ENCODE results near the gene EEF2K. TPM values are rescaled to one million over a fixed set of nuclear protein-coding genes. Genes with fewer than 3 reads are reported as not detected.

Gene EEF2K
- total and polyA plus RNA-seq, 2 of the 13 experiments (the other 11 are each of a cell fraction or from before 2014, with no cell fraction given), result 22.0 to 23.8 TPM

DNA sequence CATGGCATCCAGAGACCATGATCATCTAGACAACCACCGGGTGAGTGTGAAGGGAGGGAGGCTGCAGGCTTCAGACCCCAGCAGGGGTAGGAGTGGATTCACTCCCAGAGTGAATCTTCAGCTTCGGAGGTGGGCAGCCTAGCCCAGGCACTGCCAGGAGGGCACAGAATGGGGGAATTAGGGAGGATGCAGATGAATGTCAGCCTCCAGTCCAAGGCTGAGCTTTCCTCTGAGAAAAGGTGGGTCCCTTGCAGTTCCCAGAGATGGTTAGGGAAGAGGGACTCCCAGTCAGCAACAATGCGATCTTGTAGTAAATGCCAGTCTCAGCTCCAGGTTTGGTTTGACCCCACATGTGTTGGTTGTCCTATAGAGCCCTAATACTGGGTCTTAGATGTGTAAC is 54.4 kb downstream of the EEF2K start:
- intact Hi-C loops (cut with micrococcal nuclease; ENCODE audit: unreplicated experiment), result no loop called here
- H3K4me2 ChIP-seq (ENCODE audit: low read depth, low read length), result no peak overlapping the region
- H3K79me2 ChIP-seq (ENCODE audit: insufficient read depth, low read length), result no peaks in the 10 kb centered on the region
- ChIA-PET POLR2A (interaction anchor here (1.0 kb wide), 1 partner anchor 27 kb away, joined by 3 read pairs; no protein-coding TSS in a partner anchor), CTCF (ENCODE audit: low intra/inter-chr PET ratio, low total read pairs) (no interaction called here)
- H3K27ac ChIP-seq (ENCODE audit: extremely low read length, insufficient read depth, low read length), result no peak overlapping the region
- DNase-seq (ENCODE audit: low spot score), result no peak
- no peaks in the 10 kb centered on the region for H4K20me1 ChIP-seq (ENCODE audit: insufficient read depth, low read length)
- no TSS peak for BruUV-seq (replicated peaks)
- in situ Hi-C loops (cut with HindIII; ENCODE audit: extremely low pct_ligation_motif_present, low pct_unique_long_range_greater_than_20kb), result no loop called here
- FAIRE-seq, result no peak
- no peak overlapping the region for H3K9ac ChIP-seq (ENCODE audit: insufficient read depth, low read depth, low read length)
- no peaks in the 10 kb centered on the region for H3K9me3 ChIP-seq (ENCODE audit: low read length)
- H2AFZ ChIP-seq (ENCODE audit: low read length), result no peak overlapping the region
- no peak for ATAC-seq
- H3K27me3 ChIP-seq (ENCODE audit: control insufficient read depth in 1 of 2, insufficient read depth in 2 of 2, low read length in 2 of 2), result no peaks in the 10 kb centered on the region
- H3K36me3 ChIP-seq (replicated peaks in 1 of 2; ENCODE audit: control insufficient read depth in 1 of 2, insufficient read depth in 2 of 2, low read length in 2 of 2), result peaks cover 44 to 69% of the 10 kb centered on the region in 2 experiments
- no peak overlapping the region for H3K4me3 ChIP-seq (replicated peaks in 1 of 3; ENCODE audit: insufficient read depth in 1 of 3, low read depth in 2 of 3, low read length in 3 of 3)
- 100% methylated on average over 3 of the region's 3 CpGs for WGBS (ENCODE audit: low lambda C conversion rate)
- H3K4me1 ChIP-seq (ENCODE audit: insufficient read depth, low read length), result no peaks in the 10 kb centered on the region
- TF ChIP-seq, protein P1, sequence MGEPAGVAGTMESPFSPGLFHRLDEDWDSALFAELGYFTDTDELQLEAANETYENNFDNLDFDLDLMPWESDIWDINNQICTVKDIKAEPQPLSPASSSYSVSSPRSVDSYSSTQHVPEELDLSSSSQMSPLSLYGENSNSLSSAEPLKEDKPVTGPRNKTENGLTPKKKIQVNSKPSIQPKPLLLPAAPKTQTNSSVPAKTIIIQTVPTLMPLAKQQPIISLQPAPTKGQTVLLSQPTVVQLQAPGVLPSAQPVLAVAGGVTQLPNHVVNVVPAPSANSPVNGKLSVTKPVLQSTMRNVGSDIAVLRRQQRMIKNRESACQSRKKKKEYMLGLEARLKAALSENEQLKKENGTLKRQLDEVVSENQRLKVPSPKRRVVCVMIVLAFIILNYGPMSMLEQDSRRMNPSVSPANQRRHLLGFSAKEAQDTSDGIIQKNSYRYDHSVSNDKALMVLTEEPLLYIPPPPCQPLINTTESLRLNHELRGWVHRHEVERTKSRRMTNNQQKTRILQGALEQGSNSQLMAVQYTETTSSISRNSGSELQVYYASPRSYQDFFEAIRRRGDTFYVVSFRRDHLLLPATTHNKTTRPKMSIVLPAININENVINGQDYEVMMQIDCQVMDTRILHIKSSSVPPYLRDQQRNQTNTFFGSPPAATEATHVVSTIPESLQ (CRISPR knock-in tag; conservative IDR thresholded peaks at IDR 0.05), result no peak
- no peak for TF ChIP-seq PHF21A (CRISPR knock-in tag; IDR thresholded peaks at IDR 0.05)
- no peak for TF ChIP-seq MYC (CRISPR knock-in tag; IDR thresholded peaks at IDR 0.05; ENCODE audit: borderline replicate concordance)
- no peak for TF ChIP-seq MYNN (CRISPR knock-in tag; IDR thresholded peaks at IDR 0.05; ENCODE audit: low read depth)
- TF ChIP-seq, protein P2, sequence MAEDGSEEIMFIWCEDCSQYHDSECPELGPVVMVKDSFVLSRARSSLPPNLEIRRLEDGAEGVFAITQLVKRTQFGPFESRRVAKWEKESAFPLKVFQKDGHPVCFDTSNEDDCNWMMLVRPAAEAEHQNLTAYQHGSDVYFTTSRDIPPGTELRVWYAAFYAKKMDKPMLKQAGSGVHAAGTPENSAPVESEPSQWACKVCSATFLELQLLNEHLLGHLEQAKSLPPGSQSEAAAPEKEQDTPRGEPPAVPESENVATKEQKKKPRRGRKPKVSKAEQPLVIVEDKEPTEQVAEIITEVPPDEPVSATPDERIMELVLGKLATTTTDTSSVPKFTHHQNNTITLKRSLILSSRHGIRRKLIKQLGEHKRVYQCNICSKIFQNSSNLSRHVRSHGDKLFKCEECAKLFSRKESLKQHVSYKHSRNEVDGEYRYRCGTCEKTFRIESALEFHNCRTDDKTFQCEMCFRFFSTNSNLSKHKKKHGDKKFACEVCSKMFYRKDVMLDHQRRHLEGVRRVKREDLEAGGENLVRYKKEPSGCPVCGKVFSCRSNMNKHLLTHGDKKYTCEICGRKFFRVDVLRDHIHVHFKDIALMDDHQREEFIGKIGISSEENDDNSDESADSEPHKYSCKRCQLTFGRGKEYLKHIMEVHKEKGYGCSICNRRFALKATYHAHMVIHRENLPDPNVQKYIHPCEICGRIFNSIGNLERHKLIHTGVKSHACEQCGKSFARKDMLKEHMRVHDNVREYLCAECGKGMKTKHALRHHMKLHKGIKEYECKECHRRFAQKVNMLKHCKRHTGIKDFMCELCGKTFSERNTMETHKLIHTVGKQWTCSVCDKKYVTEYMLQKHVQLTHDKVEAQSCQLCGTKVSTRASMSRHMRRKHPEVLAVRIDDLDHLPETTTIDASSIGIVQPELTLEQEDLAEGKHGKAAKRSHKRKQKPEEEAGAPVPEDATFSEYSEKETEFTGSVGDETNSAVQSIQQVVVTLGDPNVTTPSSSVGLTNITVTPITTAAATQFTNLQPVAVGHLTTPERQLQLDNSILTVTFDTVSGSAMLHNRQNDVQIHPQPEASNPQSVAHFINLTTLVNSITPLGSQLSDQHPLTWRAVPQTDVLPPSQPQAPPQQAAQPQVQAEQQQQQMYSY (CRISPR knock-in tag; IDR thresholded peaks at IDR 0.05), result no peak
- TF ChIP-seq ZNF333 (CRISPR knock-in tag; IDR thresholded peaks at IDR 0.05; ENCODE audit: borderline replicate concordance), result no peak
- TF ChIP-seq SNAI1 (CRISPR knock-in tag; IDR thresholded peaks at IDR 0.05; ENCODE audit: borderline replicate concordance), result no peak
- TF ChIP-seq, protein P3, sequence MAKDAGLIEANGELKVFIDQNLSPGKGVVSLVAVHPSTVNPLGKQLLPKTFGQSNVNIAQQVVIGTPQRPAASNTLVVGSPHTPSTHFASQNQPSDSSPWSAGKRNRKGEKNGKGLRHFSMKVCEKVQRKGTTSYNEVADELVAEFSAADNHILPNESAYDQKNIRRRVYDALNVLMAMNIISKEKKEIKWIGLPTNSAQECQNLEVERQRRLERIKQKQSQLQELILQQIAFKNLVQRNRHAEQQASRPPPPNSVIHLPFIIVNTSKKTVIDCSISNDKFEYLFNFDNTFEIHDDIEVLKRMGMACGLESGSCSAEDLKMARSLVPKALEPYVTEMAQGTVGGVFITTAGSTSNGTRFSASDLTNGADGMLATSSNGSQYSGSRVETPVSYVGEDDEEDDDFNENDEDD (CRISPR knock-in tag; IDR thresholded peaks at IDR 0.05; ENCODE audit: borderline replicate concordance), result no peak
- TF ChIP-seq TGIF2 (CRISPR knock-in tag; IDR thresholded peaks at IDR 0.05), result no peak
- TF ChIP-seq, protein P4, sequence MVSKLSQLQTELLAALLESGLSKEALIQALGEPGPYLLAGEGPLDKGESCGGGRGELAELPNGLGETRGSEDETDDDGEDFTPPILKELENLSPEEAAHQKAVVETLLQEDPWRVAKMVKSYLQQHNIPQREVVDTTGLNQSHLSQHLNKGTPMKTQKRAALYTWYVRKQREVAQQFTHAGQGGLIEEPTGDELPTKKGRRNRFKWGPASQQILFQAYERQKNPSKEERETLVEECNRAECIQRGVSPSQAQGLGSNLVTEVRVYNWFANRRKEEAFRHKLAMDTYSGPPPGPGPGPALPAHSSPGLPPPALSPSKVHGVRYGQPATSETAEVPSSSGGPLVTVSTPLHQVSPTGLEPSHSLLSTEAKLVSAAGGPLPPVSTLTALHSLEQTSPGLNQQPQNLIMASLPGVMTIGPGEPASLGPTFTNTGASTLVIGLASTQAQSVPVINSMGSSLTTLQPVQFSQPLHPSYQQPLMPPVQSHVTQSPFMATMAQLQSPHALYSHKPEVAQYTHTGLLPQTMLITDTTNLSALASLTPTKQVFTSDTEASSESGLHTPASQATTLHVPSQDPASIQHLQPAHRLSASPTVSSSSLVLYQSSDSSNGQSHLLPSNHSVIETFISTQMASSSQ (IDR thresholded peaks at IDR 0.05; ENCODE audit: low read depth), result no peak
- TF ChIP-seq, protein P4 (CRISPR knock-in tag; IDR thresholded peaks at IDR 0.05; ENCODE audit: borderline replicate concordance), result no peak
- TF ChIP-seq EED (CRISPR knock-in tag; IDR thresholded peaks at IDR 0.05), result no peak
- no peak for TF ChIP-seq SMAD9 (CRISPR knock-in tag; IDR thresholded peaks at IDR 0.05)

All from HepG2 (cell line).